Astrocyte (in vitro differentiated cells and primary cell): ENCODE results near the gene CNPY4. TPM values are rescaled to one million over a fixed set of nuclear protein-coding genes. Genes with fewer than 3 reads are reported as not detected.

ENCODE experiments used
- DNase-seq: peaks from one replicate; pipeline ENCODE4 v3.0.0-alpha.2; 2010; ENCODE audit warnings: low read depth
- FAIRE-seq: peaks from 2 replicates; lab custom pipeline; 2011; peaks lifted over from hg19 to GRCh38; lab: Jason Lieb, UNC
- H2AFZ ChIP-seq: 2 replicates; pipeline ENCODE4 v1.6.0; 2012; ENCODE audit warnings: low read depth, low read length, inconsistent platforms
- H3K27ac ChIP-seq: 2 replicates; pipeline ENCODE4 v1.5.1; 2011; ENCODE audit warnings: low read depth, low read length, inconsistent platforms
- H3K27me3 ChIP-seq: 2 replicates; pipeline ENCODE4 v1.6.0; 2011; ENCODE audit warnings: low read length, inconsistent platforms; ENCODE audit not compliant: insufficient read depth
- H3K36me3 ChIP-seq: 2 replicates; pipeline ENCODE4 v1.5.1; 2011; ENCODE audit warnings: low read length, inconsistent platforms; ENCODE audit not compliant: insufficient read depth
- H3K4me1 ChIP-seq: 2 replicates; pipeline ENCODE4 v1.5.1; 2011; ENCODE audit warnings: low read length, inconsistent platforms; ENCODE audit not compliant: insufficient read depth
- H3K4me2 ChIP-seq: 2 replicates; pipeline ENCODE4 v1.6.0; 2012; ENCODE audit warnings: low read length, inconsistent platforms
- H3K4me3 ChIP-seq: 2 replicates; pipeline ENCODE4 v1.5.1; 2011; ENCODE audit warnings: low read depth, mild to moderate bottlenecking, low read length, inconsistent platforms; ENCODE audit not compliant: insufficient read depth
- H3K79me2 ChIP-seq: 2 replicates; pipeline ENCODE4 v1.6.0; 2012; ENCODE audit warnings: mild to moderate bottlenecking, low read length, inconsistent platforms; ENCODE audit not compliant: insufficient read depth
- H3K9ac ChIP-seq: 2 replicates; pipeline ENCODE4 v1.6.0; 2012; ENCODE audit warnings: mild to moderate bottlenecking, low read length, inconsistent platforms
- H3K9me3 ChIP-seq: 2 replicates; pipeline ENCODE4 v1.5.1; 2012; ENCODE audit warnings: low read depth, mild to moderate bottlenecking, low read length, inconsistent platforms; ENCODE audit not compliant: insufficient read depth
- H4K20me1 ChIP-seq: 2 replicates; pipeline ENCODE4 v1.6.0; 2012; ENCODE audit warnings: low read length, inconsistent platforms; ENCODE audit not compliant: insufficient read depth
- H3K27ac Mint-ChIP-seq: one replicate; pipeline ENCODE4 v1.8.0; 2021; ENCODE audit warnings: mild to moderate bottlenecking, mixed read lengths; ENCODE audit not compliant: unreplicated experiment
- H3K27me3 Mint-ChIP-seq: one replicate; pipeline ENCODE4 v1.8.0; 2021; ENCODE audit warnings: low read depth, mixed read lengths; ENCODE audit not compliant: unreplicated experiment
- H3K36me3 Mint-ChIP-seq: one replicate; pipeline ENCODE4 v1.8.0; 2021; ENCODE audit warnings: low read depth, mixed read lengths; ENCODE audit not compliant: unreplicated experiment
- H3K4me1 Mint-ChIP-seq: one replicate; pipeline ENCODE4 v1.8.0; 2021; ENCODE audit warnings: low read depth, mixed read lengths; ENCODE audit not compliant: unreplicated experiment
- H3K4me3 Mint-ChIP-seq: one replicate; pipeline ENCODE4 v1.8.0; 2021; ENCODE audit warnings: mild to moderate bottlenecking, moderate library complexity, mixed read lengths; ENCODE audit not compliant: unreplicated experiment
- H3K9me3 Mint-ChIP-seq: one replicate; pipeline ENCODE4 v1.8.0; 2021; ENCODE audit warnings: mild to moderate bottlenecking, mixed read lengths; ENCODE audit not compliant: unreplicated experiment
- CTCF ChIP-seq: IDR thresholded peaks from 2 replicates; pipeline ENCODE4 v1.5.1; 2011; ENCODE audit warnings: low read depth, mild to moderate bottlenecking, inconsistent platforms, low read length, moderate library complexity; ENCODE audit not compliant: insufficient read depth
- EZH2 ChIP-seq: IDR thresholded peaks from 2 replicates; pipeline ENCODE4 v1.6.1; 2012; ENCODE audit warnings: mild to moderate bottlenecking, low read length, inconsistent platforms; ENCODE audit not compliant: insufficient read depth
- total RNA-seq: library from RNA; stranded (reverse); gene quantifications from 2 replicates; pipeline ENCODE4 v1.2.1, GENCODE V29; 2021

Gene CNPY4
- total RNA-seq, 1 donor from 2014 or later = 16.4 TPM

- no peak for TF ChIP-seq EZH2
- no peak for TF ChIP-seq CTCF
- FAIRE-seq (no peak), DNase-seq (no peak)
- no peak overlapping the region for H3K4me3 ChIP-seq
- Mint-ChIP-seq H3K27ac (no peak overlapping the region), H3K27me3 (no peaks in the 10 kb centered on the region), H3K4me3 (no peak overlapping the region), H3K4me1 (peaks cover 6% of the 10 kb centered on the region), H3K36me3 (peaks cover 26% of the 10 kb centered on the region), H3K9me3 (no peaks in the 10 kb centered on the region)
- H3K79me2 ChIP-seq = peaks cover 12% of the 10 kb centered on the region
- peaks cover 15% of the 10 kb centered on the region for H3K36me3 ChIP-seq
- H2AFZ ChIP-seq = no peak overlapping the region
- H3K9me3 ChIP-seq = no peaks in the 10 kb centered on the region
- H3K4me1 ChIP-seq = peaks cover 10% of the 10 kb centered on the region
- peaks cover 13% of the 10 kb centered on the region for H4K20me1 ChIP-seq
- H3K27me3 ChIP-seq = no peaks in the 10 kb centered on the region
- H3K27ac ChIP-seq = no peak overlapping the region
- H3K9ac ChIP-seq = no peak overlapping the region
- no peak overlapping the region for H3K4me2 ChIP-seq
These were observed 13.9 kb upstream of the CNPY4 start for GRCh38 chr7:100105534-100105933.

- Histone ChIP-seq H4K20me1 (peaks cover 13% of the 10 kb centered on the region), H3K79me2 (peaks cover 6% of the 10 kb centered on the region), H3K4me3 (no peak overlapping the region), H3K4me2 (no peak overlapping the region), H3K36me3 (peaks cover 21% of the 10 kb centered on the region), H2AFZ (no peak overlapping the region), H3K4me1 (peaks cover 10% of the 10 kb centered on the region), H3K27ac (no peak overlapping the region), H3K9ac (no peak overlapping the region), H3K9me3 (no peaks in the 10 kb centered on the region), H3K27me3 (no peaks in the 10 kb centered on the region)
- Mint-ChIP-seq H3K27me3 (no peaks in the 10 kb centered on the region), H3K27ac (peak overlapping the region; percentile 69), H3K36me3 (peaks cover 31% of the 10 kb centered on the region), H3K9me3 (no peaks in the 10 kb centered on the region), H3K4me1 (peaks cover 6% of the 10 kb centered on the region), H3K4me3 (no peak overlapping the region)
- TF ChIP-seq CTCF (no peak), EZH2 (no peak)
- no peak for DNase-seq
- no peak for FAIRE-seq
These were observed 12.8 kb upstream of the CNPY4 start for GRCh38 chr7:100106633-100107032.

- Mint-ChIP-seq H3K36me3 (peaks cover 33% of the 10 kb centered on the region), H3K27me3 (no peaks in the 10 kb centered on the region), H3K4me1 (peaks cover 6% of the 10 kb centered on the region), H3K9me3 (no peaks in the 10 kb centered on the region), H3K27ac (no peak overlapping the region), H3K4me3 (no peak overlapping the region)
- no peak overlapping the region for H3K9ac ChIP-seq
- H3K4me1 ChIP-seq = peaks cover 8% of the 10 kb centered on the region
- no peak for FAIRE-seq
- H2AFZ ChIP-seq = no peak overlapping the region
- H3K9me3 ChIP-seq = no peaks in the 10 kb centered on the region
- no peak overlapping the region for H3K27ac ChIP-seq
- DNase-seq = no peak
- H3K27me3 ChIP-seq = no peaks in the 10 kb centered on the region
- H3K4me2 ChIP-seq = no peak overlapping the region
- no peak overlapping the region for H3K4me3 ChIP-seq
- no peak for TF ChIP-seq EZH2
- no peak for TF ChIP-seq CTCF
- H4K20me1 ChIP-seq = peaks cover 13% of the 10 kb centered on the region
- peaks cover 4% of the 10 kb centered on the region for H3K79me2 ChIP-seq
- H3K36me3 ChIP-seq = peaks cover 21% of the 10 kb centered on the region
These were observed 12.2 kb upstream of the CNPY4 start for GRCh38 chr7:100107125-100107737.
